ENCODE results near the gene KIF16B.
"Not testable (repeated sequence)": the region's sequence is repeated elsewhere in the genome, so short reads cannot be mapped to it uniquely, and the experiment has no call there.

The KIF16B gene

GRCh38 chr20:16280219-16280618 is 293.0 kb downstream of the KIF16B start:
- no peak for DNase-seq

DNA sequence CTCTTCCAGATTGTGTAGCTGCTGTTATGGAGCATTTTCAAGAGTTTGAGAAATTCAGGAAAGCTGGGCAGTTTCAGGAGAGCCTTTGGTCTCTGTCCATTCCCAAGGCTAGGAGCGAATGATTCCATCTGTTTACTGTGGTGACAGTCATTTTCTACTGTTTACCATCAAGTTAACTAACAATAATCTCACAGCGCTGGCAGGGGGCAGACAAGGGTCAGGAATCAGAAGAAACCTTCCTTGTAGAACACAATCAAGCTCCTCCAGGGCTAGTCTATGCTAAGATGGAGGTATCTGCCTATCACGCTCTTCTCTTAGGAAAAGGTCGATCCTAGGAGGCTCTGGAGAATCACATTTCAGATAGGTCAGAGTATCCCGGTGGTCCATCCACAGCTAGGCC is 293.9 kb downstream of the KIF16B start:
- no peak for DNase-seq

DNA sequence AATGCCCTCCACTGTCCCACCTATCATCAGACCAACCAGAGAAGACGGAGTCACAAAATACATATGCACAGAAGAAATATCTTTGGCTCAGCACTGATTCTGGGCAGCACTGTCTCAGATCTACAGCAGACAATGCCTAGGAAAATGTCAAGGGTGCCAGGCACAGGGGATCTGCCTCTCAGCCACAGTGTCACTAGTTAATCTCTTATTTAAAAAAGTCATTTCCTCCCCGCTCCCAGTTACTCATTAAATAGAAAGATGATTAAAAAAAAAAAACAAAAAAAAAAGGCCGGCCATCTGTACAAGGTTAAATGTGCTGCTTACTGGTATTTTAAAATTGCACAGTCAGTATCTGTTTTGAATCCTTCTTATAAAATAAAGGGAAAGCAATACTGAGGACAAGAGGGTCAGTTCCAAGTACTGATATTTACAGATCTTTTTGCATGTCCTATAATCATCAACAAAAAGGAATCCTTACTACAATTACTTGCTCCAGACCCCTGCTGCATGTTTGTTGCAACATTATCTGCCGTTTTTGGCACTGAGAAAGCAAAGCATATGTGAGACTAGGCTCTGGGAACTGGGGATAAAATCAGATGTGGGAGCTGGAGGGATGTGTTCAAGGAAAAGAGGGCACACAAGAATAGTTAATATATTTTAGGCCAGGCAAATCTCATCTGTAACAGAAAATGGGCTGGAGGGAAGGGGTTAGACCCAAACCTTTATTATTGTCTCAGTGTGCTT is 299.3 kb downstream of the KIF16B start:
- no peak for DNase-seq

DNA sequence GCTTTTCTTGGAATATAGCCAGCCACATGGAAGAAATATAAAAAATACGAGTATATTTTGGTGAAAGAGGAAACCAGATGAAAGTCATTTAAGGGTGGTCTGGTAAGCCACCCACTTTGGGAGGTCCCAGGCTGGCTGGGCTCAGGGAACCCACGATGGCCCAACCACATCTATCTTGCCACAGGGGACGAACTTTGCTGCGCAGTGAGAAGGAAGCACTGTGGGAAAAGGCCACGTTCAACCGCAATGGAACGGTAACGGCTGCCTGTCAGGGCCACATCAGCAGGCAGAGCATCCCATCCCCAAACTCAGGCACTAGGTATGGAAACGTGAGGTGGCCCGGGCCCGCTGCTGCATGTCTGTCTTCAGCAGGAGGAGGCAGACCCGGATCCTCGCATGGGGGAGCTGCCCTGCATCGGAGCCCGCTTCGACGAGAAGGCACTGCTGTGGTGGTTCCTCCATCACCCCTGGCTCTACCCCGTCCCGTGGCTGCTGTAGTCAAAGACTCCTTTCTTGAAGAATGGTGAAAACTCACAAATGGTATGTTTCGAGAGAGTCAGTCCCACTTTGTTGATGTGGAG is 300.4 kb downstream of the KIF16B start:
- DNase-seq, result no peak

- no peak for DNase-seq
Measured at GRCh38 chr20:16271450-16271849, 301.8 kb downstream of the KIF16B start.

- DNase-seq, result no peak
Measured at GRCh38 chr20:16270989-16271388, 302.3 kb downstream of the KIF16B start.

GRCh38 chr20:16270314-16270931 is 302.8 kb downstream of the KIF16B start:
- DNase-seq, result no peak

- no peak for DNase-seq
Measured at GRCh38 chr20:16267526-16267925, 305.7 kb downstream of the KIF16B start.

- no peak for DNase-seq
Measured at GRCh38 chr20:16265334-16265733, 307.9 kb downstream of the KIF16B start.

- DNase-seq, result peak; percentile 55
Measured at GRCh38 chr20:16263582-16263981, 309.7 kb downstream of the KIF16B start.

GRCh38 chr20:16262594-16262993 is 310.7 kb downstream of the KIF16B start:
- DNase-seq, result no peak

GRCh38 chr20:16261733-16262273 is 311.4 kb downstream of the KIF16B start:
- DNase-seq, result no peak

DNA sequence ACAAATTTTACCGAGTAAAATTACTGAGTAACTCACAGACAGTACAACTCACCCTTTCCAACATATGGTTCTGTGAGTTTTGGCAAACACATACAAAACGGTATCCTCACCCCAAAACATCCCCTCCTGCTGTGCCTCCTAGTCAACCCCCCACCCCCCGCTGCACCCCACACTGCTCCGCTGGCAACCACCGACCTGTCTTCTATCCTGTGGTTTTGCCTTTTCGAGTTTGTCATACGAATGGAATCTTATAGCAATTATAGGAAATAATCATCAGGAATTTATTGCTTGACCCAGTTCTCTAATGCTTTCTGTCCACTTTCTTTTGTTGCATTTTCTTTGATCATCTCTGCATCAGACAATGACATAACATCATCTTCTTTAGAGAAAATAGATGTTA is 312.3 kb downstream of the KIF16B start:
- no peak for DNase-seq

GRCh38 chr20:16260133-16260532 is 313.1 kb downstream of the KIF16B start:
- DNase-seq, result not testable (repeated sequence)

DNA sequence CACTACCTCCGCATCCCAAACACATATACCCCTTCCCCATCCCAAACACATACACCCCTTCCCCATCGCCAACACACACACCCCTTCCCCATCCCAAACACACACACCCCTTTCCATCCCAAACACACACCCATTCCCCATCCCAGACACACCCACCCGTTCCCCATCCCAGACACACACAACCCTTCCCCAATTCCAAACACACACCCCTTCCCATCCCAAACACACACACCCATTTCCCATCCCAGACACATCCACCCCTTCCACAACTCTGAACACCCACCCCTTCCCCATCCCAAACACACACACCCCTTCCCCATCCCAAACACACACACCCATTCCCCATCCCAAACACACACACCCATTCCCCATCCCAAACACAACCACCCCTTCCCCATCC is 314.5 kb downstream of the KIF16B start:
- no peak for DNase-seq

GRCh38 chr20:16257813-16258430 is 315.3 kb downstream of the KIF16B start:
- DNase-seq, result no peak

GRCh38 chr20:16257021-16257420 is 316.2 kb downstream of the KIF16B start:
- peak; percentile 40 for DNase-seq

DNA sequence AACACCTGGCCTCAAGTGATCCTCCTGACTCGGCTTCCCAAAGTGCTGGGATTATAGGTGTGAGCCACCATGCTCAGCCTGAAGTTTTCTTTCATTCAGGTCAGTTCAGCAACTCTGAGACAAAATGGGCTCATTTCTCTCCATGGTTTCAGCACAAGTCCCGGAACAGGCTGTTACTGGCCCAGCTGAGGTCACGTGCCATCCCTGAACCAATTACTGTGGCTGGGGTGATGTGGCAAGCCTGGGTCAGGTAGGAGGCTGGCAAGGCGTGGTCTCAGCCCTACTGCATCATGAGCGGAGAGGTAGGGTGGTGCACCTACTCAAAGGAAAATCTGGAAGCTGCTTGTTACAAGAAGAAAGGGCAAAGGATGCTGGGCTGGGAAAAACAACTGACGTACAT is 326.4 kb downstream of the KIF16B start:
- no peak for DNase-seq

GRCh38 chr20:16246291-16246690 is 327.0 kb downstream of the KIF16B start:
- no peak for DNase-seq

- DNase-seq, result no peak
Measured at GRCh38 chr20:16245879-16246278, 327.4 kb downstream of the KIF16B start.

GRCh38 chr20:16244892-16245291 is 328.4 kb downstream of the KIF16B start:
- no peak for DNase-seq

DNA sequence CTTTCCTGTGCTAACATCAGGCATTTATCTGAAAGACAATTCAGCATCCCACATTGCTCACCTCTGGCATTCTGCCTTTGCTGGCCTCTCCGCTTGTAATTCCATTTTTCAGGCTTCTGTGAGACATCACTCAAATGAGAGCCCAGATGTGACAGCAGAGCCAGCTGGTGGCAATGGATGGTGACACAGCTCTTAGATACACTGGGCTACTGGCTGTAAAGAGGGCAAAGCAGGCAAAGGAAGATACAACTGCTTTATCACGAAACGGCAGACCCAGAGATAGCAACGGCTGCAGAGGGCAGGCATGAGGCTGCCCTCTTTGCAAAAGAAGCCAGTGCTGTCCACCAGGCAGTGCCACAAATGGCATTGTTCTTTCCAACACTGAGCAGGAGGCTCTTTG is 329.8 kb downstream of the KIF16B start:
- DNase-seq, result no peak

GRCh38 chr20:16241911-16242310 is 331.3 kb downstream of the KIF16B start:
- no peak for DNase-seq

DNA sequence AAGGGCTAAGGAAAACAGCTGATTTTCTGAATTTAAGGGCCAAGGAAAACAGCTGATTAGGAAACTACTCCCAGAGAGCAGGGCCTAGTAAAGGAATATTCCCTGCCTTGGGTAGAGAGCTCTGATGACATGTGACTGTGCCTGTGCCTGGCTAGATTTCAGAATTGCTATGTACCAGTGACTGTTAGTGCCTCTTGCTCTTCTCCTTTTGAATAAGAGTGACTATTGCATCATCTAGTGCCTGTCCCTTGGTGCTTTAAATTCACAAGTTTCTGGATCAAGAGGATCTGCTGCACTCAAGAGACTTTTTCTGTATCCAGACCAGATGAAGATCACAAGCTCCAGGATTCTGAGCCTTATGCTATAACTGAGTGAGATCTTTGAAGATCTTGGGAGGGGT is 332.9 kb downstream of the KIF16B start:
- no peak for DNase-seq

All from right hindlimb (tissue), 1 donor.